ENCODE measurements around the gene OR5B17.
"Not testable (repeated sequence)": the region's sequence is repeated elsewhere in the genome, so short reads cannot be mapped to it uniquely, and the experiment has no call there.

OR5B17 gene

DNA sequence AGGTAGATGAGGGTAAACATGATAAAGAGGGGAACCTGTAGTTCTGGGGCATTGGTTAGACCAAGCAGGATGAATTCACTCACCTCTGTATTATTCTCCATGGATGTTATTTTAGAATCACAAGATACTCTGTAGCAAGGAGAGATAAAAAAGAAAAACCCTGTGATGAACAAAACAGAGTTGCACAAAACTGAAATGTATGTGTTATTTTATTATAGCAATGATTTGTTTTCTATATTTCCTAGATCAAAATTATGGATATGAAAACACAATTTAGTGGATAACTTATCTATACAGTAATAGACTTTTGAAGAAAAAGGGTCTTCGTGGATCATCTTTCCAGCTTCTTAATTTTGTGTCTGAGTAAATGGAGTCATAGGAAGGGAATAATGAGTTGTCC lies at the start of gene OR5B17:
Gene OR5B17 (minus strand): TSS at position 101 of the 400 bp plus-strand sequence. CDS start 0 bp downstream, at position 101.
- H3K4me3 ChIP-seq (ENCODE audit: low read length, poor library complexity, severe bottlenecking) = no peak within 1 kb of the TSS
- no peak for TF ChIP-seq EZH2phosphoT487 (IDR thresholded peaks at IDR 0.05; ENCODE audit: borderline replicate concordance)
- TF ChIP-seq, protein P1, sequence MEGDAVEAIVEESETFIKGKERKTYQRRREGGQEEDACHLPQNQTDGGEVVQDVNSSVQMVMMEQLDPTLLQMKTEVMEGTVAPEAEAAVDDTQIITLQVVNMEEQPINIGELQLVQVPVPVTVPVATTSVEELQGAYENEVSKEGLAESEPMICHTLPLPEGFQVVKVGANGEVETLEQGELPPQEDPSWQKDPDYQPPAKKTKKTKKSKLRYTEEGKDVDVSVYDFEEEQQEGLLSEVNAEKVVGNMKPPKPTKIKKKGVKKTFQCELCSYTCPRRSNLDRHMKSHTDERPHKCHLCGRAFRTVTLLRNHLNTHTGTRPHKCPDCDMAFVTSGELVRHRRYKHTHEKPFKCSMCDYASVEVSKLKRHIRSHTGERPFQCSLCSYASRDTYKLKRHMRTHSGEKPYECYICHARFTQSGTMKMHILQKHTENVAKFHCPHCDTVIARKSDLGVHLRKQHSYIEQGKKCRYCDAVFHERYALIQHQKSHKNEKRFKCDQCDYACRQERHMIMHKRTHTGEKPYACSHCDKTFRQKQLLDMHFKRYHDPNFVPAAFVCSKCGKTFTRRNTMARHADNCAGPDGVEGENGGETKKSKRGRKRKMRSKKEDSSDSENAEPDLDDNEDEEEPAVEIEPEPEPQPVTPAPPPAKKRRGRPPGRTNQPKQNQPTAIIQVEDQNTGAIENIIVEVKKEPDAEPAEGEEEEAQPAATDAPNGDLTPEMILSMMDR (conservative IDR thresholded peaks at IDR 0.05; ENCODE audit: low read length) = no peak
- no peaks in the 10 kb centered on the region for H3K9me3 ChIP-seq (ENCODE audit: insufficient read depth, low read depth, low read length)

DNA sequence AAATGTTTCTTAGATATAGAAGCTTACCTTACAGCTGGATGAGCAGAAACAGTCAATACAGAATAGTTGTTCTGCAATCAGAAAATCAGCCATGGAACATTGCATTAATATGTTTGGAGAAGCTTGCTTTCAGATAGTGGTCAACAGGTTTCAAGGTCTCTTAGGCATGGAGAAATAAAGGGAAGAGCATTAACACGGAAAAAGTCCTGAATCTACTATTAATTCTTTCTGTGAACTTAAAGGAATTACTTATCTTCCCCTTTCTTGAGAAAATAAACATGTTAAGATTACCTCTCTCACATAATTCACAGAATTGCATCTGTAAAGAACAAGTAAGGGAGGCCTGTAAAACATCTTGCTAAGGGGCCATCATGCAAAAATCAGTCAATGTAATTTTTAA lies 47.9 kb upstream of the OR5B17 start, which contains the start of gene OR5B3:
Gene OR5B3 (minus strand): TSS at position 101 of the 400 bp plus-strand sequence. CDS start 3,465 bp downstream, outside the sequence.
- Histone ChIP-seq H2AFZ (ENCODE audit: low read length) (no peak within 1 kb of the TSS), H3F3A (ENCODE audit: low read depth) (no peaks in the 10 kb centered on the region), H3K4me3 (ENCODE audit: low read length, poor library complexity, severe bottlenecking) (no peak within 1 kb of the TSS), H3K4me1 (ENCODE audit: insufficient read depth, low read length, poor library complexity, severe bottlenecking) (no peaks in the 10 kb centered on the region), H3K9me2 (replicated peaks; ENCODE audit: low read depth, low read length) (no peaks in the 10 kb centered on the region), H3K36me3 (ENCODE audit: insufficient read depth, low read length) (no peaks in the 10 kb centered on the region), H3K4me2 (ENCODE audit: low read depth, low read length, poor library complexity, severe bottlenecking) (no peak within 1 kb of the TSS), H3K79me2 (ENCODE audit: insufficient read depth, low read length) (no peaks in the 10 kb centered on the region), H4K20me1 (ENCODE audit: insufficient read depth, low read length, poor library complexity, severe bottlenecking) (no peaks in the 10 kb centered on the region), H3K9me3 (ENCODE audit: insufficient read depth, low read depth, low read length) (no peaks in the 10 kb centered on the region), H3K9ac (ENCODE audit: low read depth, low read length, poor library complexity, severe bottlenecking) (no peak within 1 kb of the TSS), H3K27me3 (ENCODE audit: insufficient read depth, low read length, poor library complexity, severe bottlenecking) (no peaks in the 10 kb centered on the region)
- no peak for TF ChIP-seq EZH2phosphoT487 (IDR thresholded peaks at IDR 0.05; ENCODE audit: borderline replicate concordance)
- TF ChIP-seq, protein P1 (conservative IDR thresholded peaks at IDR 0.05; ENCODE audit: low read length) = no peak

More for the DNA sequence above, at the start of gene OR5B17:
- no peaks in the 10 kb centered on the region for H3K27me3 ChIP-seq (ENCODE audit: insufficient read depth, low read length, poor library complexity, severe bottlenecking)
- no peak within 1 kb of the TSS for H3K9ac ChIP-seq (ENCODE audit: low read depth, low read length, poor library complexity, severe bottlenecking)
- no peak within 1 kb of the TSS for H2AFZ ChIP-seq (ENCODE audit: low read length)
- no peaks in the 10 kb centered on the region for H3K79me2 ChIP-seq (ENCODE audit: insufficient read depth, low read length)
- no peak within 1 kb of the TSS for H3K4me2 ChIP-seq (ENCODE audit: low read depth, low read length, poor library complexity, severe bottlenecking)
- no peaks in the 10 kb centered on the region for H3K9me2 ChIP-seq (replicated peaks; ENCODE audit: low read depth, low read length)
- H3K4me1 ChIP-seq (ENCODE audit: insufficient read depth, low read length, poor library complexity, severe bottlenecking) = no peaks in the 10 kb centered on the region
- no peaks in the 10 kb centered on the region for H4K20me1 ChIP-seq (ENCODE audit: insufficient read depth, low read length, poor library complexity, severe bottlenecking)
- H3F3A ChIP-seq (ENCODE audit: low read depth) = no peaks in the 10 kb centered on the region
- no peaks in the 10 kb centered on the region for H3K36me3 ChIP-seq (ENCODE audit: insufficient read depth, low read length)

DNA sequence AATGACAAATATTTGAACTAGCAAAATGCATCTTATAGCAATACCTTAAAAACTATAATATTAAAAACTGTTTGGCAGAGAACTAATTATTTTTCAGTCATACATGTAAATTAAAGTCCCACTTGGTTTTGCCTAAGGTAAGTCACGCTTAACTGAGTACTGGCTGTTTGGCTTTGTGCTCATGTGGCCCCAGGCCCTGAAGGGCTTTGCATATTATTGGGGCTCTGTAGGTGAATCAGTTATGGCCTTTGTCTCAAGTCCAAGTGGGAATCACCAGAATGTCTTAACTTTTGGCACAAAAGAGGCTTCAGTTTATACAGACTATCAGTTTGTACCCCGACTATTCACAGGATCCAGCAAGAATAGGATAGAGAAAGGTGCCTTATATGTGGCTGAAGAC lies 40.8 kb upstream of the OR5B17 start:
- H3F3A ChIP-seq (ENCODE audit: low read depth); H3K27me3 ChIP-seq (ENCODE audit: insufficient read depth, low read length, poor library complexity, severe bottlenecking): not testable (repeated sequence)

DNA sequence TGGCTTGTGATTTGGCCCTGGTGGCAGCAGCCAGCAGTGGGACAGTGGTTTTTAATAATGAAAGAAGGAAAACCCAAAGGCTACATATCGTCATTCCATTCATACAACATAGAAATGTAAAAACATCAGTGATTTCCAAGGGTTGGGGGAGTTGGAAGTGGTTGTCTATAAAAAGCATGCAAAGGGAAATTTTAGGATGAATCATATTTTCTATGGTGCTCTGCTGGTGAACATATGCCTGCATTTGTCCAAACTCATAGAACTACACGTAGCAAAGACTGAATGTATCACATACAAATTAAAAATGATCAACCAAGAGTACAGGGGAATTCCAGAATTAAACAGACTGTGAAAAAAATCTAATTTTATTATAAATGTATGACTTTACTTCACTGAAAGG lies 36.7 kb upstream of the OR5B17 start:
- H3K9ac ChIP-seq (ENCODE audit: low read depth, low read length, poor library complexity, severe bottlenecking) = no peak overlapping the region
- H3K9me3 ChIP-seq (ENCODE audit: insufficient read depth, low read depth, low read length) = no peaks in the 10 kb centered on the region
- TF ChIP-seq, protein P1 (conservative IDR thresholded peaks at IDR 0.05; ENCODE audit: low read length) = no peak
- no peak for TF ChIP-seq EZH2phosphoT487 (IDR thresholded peaks at IDR 0.05; ENCODE audit: borderline replicate concordance)
- no peaks in the 10 kb centered on the region for H3K4me1 ChIP-seq (ENCODE audit: insufficient read depth, low read length, poor library complexity, severe bottlenecking)
- H2AFZ ChIP-seq (ENCODE audit: low read length) = no peak overlapping the region
- H3K4me3 ChIP-seq (ENCODE audit: low read length, poor library complexity, severe bottlenecking) = no peak overlapping the region
- no peaks in the 10 kb centered on the region for H3K79me2 ChIP-seq (ENCODE audit: insufficient read depth, low read length)
- H4K20me1 ChIP-seq (ENCODE audit: insufficient read depth, low read length, poor library complexity, severe bottlenecking) = no peaks in the 10 kb centered on the region
- H3K36me3 ChIP-seq (ENCODE audit: insufficient read depth, low read length) = no peaks in the 10 kb centered on the region
- no peaks in the 10 kb centered on the region for H3F3A ChIP-seq (ENCODE audit: low read depth)
- H3K4me2 ChIP-seq (ENCODE audit: low read depth, low read length, poor library complexity, severe bottlenecking) = no peak overlapping the region
- H3K27me3 ChIP-seq (ENCODE audit: insufficient read depth, low read length, poor library complexity, severe bottlenecking) = no peaks in the 10 kb centered on the region
- no peaks in the 10 kb centered on the region for H3K9me2 ChIP-seq (replicated peaks; ENCODE audit: low read depth, low read length)

More for the DNA sequence above, 40.8 kb upstream of the OR5B17 start:
- H3K4me1 ChIP-seq (ENCODE audit: insufficient read depth, low read length, poor library complexity, severe bottlenecking); H4K20me1 ChIP-seq (ENCODE audit: insufficient read depth, low read length, poor library complexity, severe bottlenecking); H3K9me2 ChIP-seq (replicated peaks; ENCODE audit: low read depth, low read length); H2AFZ ChIP-seq (ENCODE audit: low read length); H3K4me2 ChIP-seq (ENCODE audit: low read depth, low read length, poor library complexity, severe bottlenecking); H3K9ac ChIP-seq (ENCODE audit: low read depth, low read length, poor library complexity, severe bottlenecking); H3K4me3 ChIP-seq (ENCODE audit: low read length, poor library complexity, severe bottlenecking); H3K36me3 ChIP-seq (ENCODE audit: insufficient read depth, low read length); H3K79me2 ChIP-seq (ENCODE audit: insufficient read depth, low read length); H3K9me3 ChIP-seq (ENCODE audit: insufficient read depth, low read depth, low read length): not testable (repeated sequence)

Measured in Loucy (cell line).